Loucy (cell line): ENCODE measurements around the gene AKAP9.
A peak's percentile ranks its signal among the peaks of the same experiment; 100 is the strongest.

Experiments used
- H2AFZ ChIP-seq: fragments of 200-600 bp; sonication (generic); 2 replicates; pipeline ENCODE4 v1.6.0; 2016; ENCODE audit warnings: antibody characterized with exemption, mild to moderate bottlenecking, low read length, moderate library complexity
- H3F3A ChIP-seq: fragments of 200-600 bp; 2 replicates; pipeline ENCODE4 v1.6.0; 2016; ENCODE audit warnings: antibody characterized with exemption, low read depth, mild to moderate bottlenecking
- H3K27me3 ChIP-seq: fragments of 200-600 bp; sonication (generic); 2 replicates; pipeline ENCODE4 v1.6.1; 2014; ENCODE audit warnings: low read length, mild to moderate bottlenecking; ENCODE audit not compliant: insufficient read depth, poor library complexity, severe bottlenecking
- H3K36me3 ChIP-seq: fragments of 200-600 bp; sonication (generic); 2 replicates; pipeline ENCODE4 v1.6.1; 2016; ENCODE audit warnings: low read length; ENCODE audit not compliant: insufficient read depth
- H3K4me1 ChIP-seq: fragments of 200-600 bp; sonication (generic); 2 replicates; pipeline ENCODE4 v1.5.1; 2014; ENCODE audit warnings: low read length, mild to moderate bottlenecking; ENCODE audit not compliant: insufficient read depth, poor library complexity, severe bottlenecking
- H3K4me2 ChIP-seq: fragments of 200-600 bp; sonication (generic); 2 replicates; pipeline ENCODE4 v1.6.0; 2014; ENCODE audit warnings: antibody characterized with exemption, low read length, low read depth, mild to moderate bottlenecking; ENCODE audit not compliant: poor library complexity, severe bottlenecking
- H3K4me3 ChIP-seq: fragments of 200-600 bp; sonication (generic); 2 replicates; pipeline ENCODE4 v1.5.1; 2014; ENCODE audit warnings: low read length, mild to moderate bottlenecking, mixed read lengths; ENCODE audit not compliant: poor library complexity, severe bottlenecking
- H3K79me2 ChIP-seq: fragments of 200-600 bp; sonication (generic); 2 replicates; pipeline ENCODE4 v1.6.1; 2014; ENCODE audit warnings: low read length; ENCODE audit not compliant: insufficient read depth
- H3K9ac ChIP-seq: fragments of 200-600 bp; sonication (generic); 2 replicates; pipeline ENCODE4 v1.6.0; 2014; ENCODE audit warnings: mild to moderate bottlenecking, low read depth, low read length, moderate library complexity; ENCODE audit not compliant: poor library complexity, severe bottlenecking
- H3K9me2 ChIP-seq: fragments of 200-600 bp; sonication (generic); replicated peaks from 2 replicates; pipeline ENCODE4 v1.6.1; 2016; ENCODE audit warnings: low read depth, low read length, mixed read lengths
- H3K9me3 ChIP-seq: fragments of 200-600 bp; sonication (generic); 2 replicates; pipeline ENCODE4 v1.6.1; 2014; ENCODE audit warnings: mild to moderate bottlenecking, antibody characterized with exemption, low read length, low read depth; ENCODE audit not compliant: insufficient read depth
- H4K20me1 ChIP-seq: fragments of 200-600 bp; sonication (generic); 2 replicates; pipeline ENCODE4 v1.6.0; 2014; ENCODE audit warnings: antibody characterized with exemption, low read length, mild to moderate bottlenecking; ENCODE audit not compliant: insufficient read depth, poor library complexity, severe bottlenecking
- CTCF ChIP-seq: fragments of 200-600 bp; sonication (generic); conservative IDR thresholded peaks from 2 replicates; pipeline ENCODE4 v1.5.1; 2014; ENCODE audit warnings: mild to moderate bottlenecking, antibody characterized with exemption, low read length
- EZH2phosphoT487 ChIP-seq: fragments of 200-600 bp; IDR thresholded peaks from 2 replicates; pipeline ENCODE4 v1.6.1; 2018; ENCODE audit warnings: antibody characterized with exemption, mild to moderate bottlenecking, moderate library complexity, borderline replicate concordance

AKAP9 gene

DNA sequence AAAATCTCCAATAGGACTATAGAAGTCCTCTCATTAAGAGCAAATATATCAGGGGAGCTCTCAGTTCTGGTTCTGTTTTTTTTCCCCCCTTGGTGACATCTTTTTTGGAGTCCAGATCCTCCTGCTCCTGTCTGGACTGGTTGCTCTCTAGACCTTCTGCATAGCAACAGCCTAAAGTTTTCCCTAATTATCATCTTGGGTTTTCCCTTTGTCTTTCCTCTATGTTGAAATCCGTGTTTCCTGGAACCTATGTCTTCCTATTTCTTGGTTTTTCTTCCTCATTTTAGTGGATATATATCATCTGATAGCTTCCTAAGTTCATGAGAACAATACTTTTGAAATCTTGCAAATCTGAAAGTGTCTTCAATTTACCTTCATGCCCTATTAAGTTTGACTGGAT, 30.5 kb upstream of the AKAP9 start:
- Histone ChIP-seq H3K4me1 (peaks cover 8% of the 10 kb centered on the region), H3K79me2 (no peaks in the 10 kb centered on the region), H3K4me3 (no peak overlapping the region), H3K9me2 (no peaks in the 10 kb centered on the region), H3K4me2 (no peak overlapping the region), H3K9ac (no peak overlapping the region), H3K9me3 (no peaks in the 10 kb centered on the region), H3K27me3 (no peaks in the 10 kb centered on the region), H3F3A (no peaks in the 10 kb centered on the region), H4K20me1 (no peaks in the 10 kb centered on the region), H3K36me3 (no peaks in the 10 kb centered on the region), H2AFZ (no peak overlapping the region)
- TF ChIP-seq CTCF = no peak
- TF ChIP-seq EZH2phosphoT487 = no peak

DNA sequence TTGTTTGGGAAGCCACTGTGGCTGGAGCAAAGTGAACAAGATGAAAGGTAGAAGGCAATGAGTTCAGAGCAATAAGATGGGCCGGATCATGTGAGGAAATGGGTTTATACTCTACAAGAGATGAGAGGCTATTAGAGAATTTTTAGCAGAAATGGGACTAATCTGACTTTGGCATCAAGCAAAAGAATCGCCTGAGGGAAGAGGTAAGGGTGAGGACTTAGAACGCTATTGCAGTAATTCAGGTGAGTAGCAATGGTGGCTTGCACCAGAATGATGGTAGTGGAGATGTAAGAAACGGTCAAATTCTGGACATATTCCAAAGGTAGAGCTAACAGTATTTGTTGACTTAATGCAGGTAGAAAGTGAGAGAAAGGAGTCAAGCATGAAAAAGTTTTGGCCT, 29.5 kb upstream of the AKAP9 start:
- no peaks in the 10 kb centered on the region for H3K27me3 ChIP-seq
- H3K9ac ChIP-seq = no peak overlapping the region
- no peaks in the 10 kb centered on the region for H3K9me2 ChIP-seq
- TF ChIP-seq EZH2phosphoT487 (no peak), CTCF (no peak)
- H2AFZ ChIP-seq = no peak overlapping the region
- H4K20me1 ChIP-seq = no peaks in the 10 kb centered on the region
- H3K36me3 ChIP-seq = no peaks in the 10 kb centered on the region
- H3K4me2 ChIP-seq = no peak overlapping the region
- H3K4me1 ChIP-seq = peaks cover 17% of the 10 kb centered on the region
- no peaks in the 10 kb centered on the region for H3F3A ChIP-seq
- H3K9me3 ChIP-seq = no peaks in the 10 kb centered on the region
- H3K4me3 ChIP-seq = no peak overlapping the region
- no peaks in the 10 kb centered on the region for H3K79me2 ChIP-seq

DNA sequence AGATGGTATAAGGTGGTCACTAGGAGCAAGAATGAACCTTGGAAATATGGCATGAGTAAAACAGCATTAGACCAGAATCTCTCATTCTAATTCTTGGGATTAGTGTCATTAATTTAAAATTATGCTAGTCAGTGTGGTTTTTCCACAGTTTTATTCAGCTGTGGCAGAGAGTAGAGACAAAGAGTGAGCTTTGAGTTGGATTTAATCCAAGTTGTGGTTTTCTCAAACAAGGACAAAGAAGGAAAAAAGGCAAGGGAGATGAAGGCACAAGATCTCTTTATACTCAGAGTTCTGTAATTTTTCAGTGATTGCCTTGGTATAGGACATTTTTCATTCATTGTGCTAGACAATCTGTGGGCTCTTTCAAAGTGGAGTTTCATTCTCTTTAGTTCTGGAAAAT, 28.2 kb upstream of the AKAP9 start:
- no peaks in the 10 kb centered on the region for H3K79me2 ChIP-seq
- peaks cover 17% of the 10 kb centered on the region for H3K4me1 ChIP-seq
- no peaks in the 10 kb centered on the region for H3K9me2 ChIP-seq
- TF ChIP-seq EZH2phosphoT487 (no peak), CTCF (no peak)
- peak overlapping the region; percentile 62 for H3K4me2 ChIP-seq
- no peaks in the 10 kb centered on the region for H3K27me3 ChIP-seq
- no peaks in the 10 kb centered on the region for H4K20me1 ChIP-seq
- peak overlapping the region; percentile 97 for H2AFZ ChIP-seq
- H3K4me3 ChIP-seq = no peak overlapping the region
- H3K36me3 ChIP-seq = no peaks in the 10 kb centered on the region
- no peak overlapping the region for H3K9ac ChIP-seq
- H3K9me3 ChIP-seq = no peaks in the 10 kb centered on the region
- H3F3A ChIP-seq = no peaks in the 10 kb centered on the region
